Occipital lobe (tissue), 2 donors: ENCODE results near the gene RALY. TPM values are rescaled to one million over a fixed set of nuclear protein-coding genes. Genes with fewer than 3 reads are reported as not detected.

Experiments
- DNase-seq: peaks from one replicate; lab custom pipeline; 2025; lab: John Stamatoyannopoulos, UW
- total RNA-seq: library from RNA; depleted of rRNA; stranded (reverse); fragments of >200 nt; gene quantifications from one replicate; pipeline ENCODE4 v1.2.3, GENCODE V29; 2014

Gene RALY
- total RNA-seq, 1 donor from 2014 or later, result 56.8 TPM

GRCh38 chr20:33986560-33987216 lies 7.0 kb upstream of the RALY start:
- DNase-seq, result no peak

- DNase-seq, result no peak
Observed at GRCh38 chr20:33990075-33990474, 3.6 kb upstream of the RALY start.

GRCh38 chr20:33991502-33991901 lies 2.2 kb upstream of the RALY start:
- no peak for DNase-seq

- DNase-seq, result no peak
Observed at GRCh38 chr20:33992145-33992922, 1.4 kb upstream of the RALY start.

- DNase-seq, result peak; percentile 100
Observed at GRCh38 chr20:33992923-33993575, 662 bp upstream of the RALY start.

GRCh38 chr20:33994222-33994913 lies 657 bp downstream of the RALY start:
- DNase-seq, result peak; percentile 60

- DNase-seq, result no peak
Observed at GRCh38 chr20:33995053-33995831, 1.5 kb downstream of the RALY start.

GRCh38 chr20:33999025-33999649 lies 5.4 kb downstream of the RALY start:
- no peak for DNase-seq

- DNase-seq, result no peak
Observed at GRCh38 chr20:34001378-34001777, 7.7 kb downstream of the RALY start.

GRCh38 chr20:34004227-34004626 lies 10.5 kb downstream of the RALY start:
- no peak for DNase-seq

GRCh38 chr20:34004790-34005457 lies 11.2 kb downstream of the RALY start:
- no peak for DNase-seq

- no peak for DNase-seq
Observed at GRCh38 chr20:34006619-34007018, 12.9 kb downstream of the RALY start.

- DNase-seq, result no peak
Observed at GRCh38 chr20:34008477-34008876, 14.8 kb downstream of the RALY start.

- no peak for DNase-seq
Observed at GRCh38 chr20:34010405-34010931, 16.8 kb downstream of the RALY start.

- no peak for DNase-seq
Observed at GRCh38 chr20:34011275-34011674, 17.6 kb downstream of the RALY start.

- no peak for DNase-seq
Observed at GRCh38 chr20:34012330-34012729, 18.6 kb downstream of the RALY start.

- DNase-seq, result no peak
Observed at GRCh38 chr20:34012735-34013134, 19.0 kb downstream of the RALY start.

- no peak for DNase-seq
Observed at GRCh38 chr20:34013554-34013953, 19.8 kb downstream of the RALY start.

- DNase-seq, result no peak
Observed at GRCh38 chr20:34014878-34015277, 21.2 kb downstream of the RALY start.
